ENCODE results near the gene UCN3. TPM values are rescaled to one million over a fixed set of nuclear protein-coding genes. Genes with fewer than 3 reads are reported as not detected.

The UCN3 gene
- total RNA-seq, 1 donor from 2014 or later: not detected

- DNase-seq: no peak
- no peaks in the 10 kb centered on the region for H3K4me1 Mint-ChIP-seq
- intact Hi-C loops (cut with micrococcal nuclease): no loop called here
- H3K36me3 Mint-ChIP-seq (ENCODE audit: low read depth): no peaks in the 10 kb centered on the region
- H3K27ac Mint-ChIP-seq: no peak overlapping the region
- H3K27me3 Mint-ChIP-seq: no peaks in the 10 kb centered on the region
- no peaks in the 10 kb centered on the region for H3K9me3 Mint-ChIP-seq
- H3K4me3 Mint-ChIP-seq: no peak overlapping the region
Measured at GRCh38 chr10:5349362-5349761, 15.4 kb upstream of the UCN3 start.

DNA sequence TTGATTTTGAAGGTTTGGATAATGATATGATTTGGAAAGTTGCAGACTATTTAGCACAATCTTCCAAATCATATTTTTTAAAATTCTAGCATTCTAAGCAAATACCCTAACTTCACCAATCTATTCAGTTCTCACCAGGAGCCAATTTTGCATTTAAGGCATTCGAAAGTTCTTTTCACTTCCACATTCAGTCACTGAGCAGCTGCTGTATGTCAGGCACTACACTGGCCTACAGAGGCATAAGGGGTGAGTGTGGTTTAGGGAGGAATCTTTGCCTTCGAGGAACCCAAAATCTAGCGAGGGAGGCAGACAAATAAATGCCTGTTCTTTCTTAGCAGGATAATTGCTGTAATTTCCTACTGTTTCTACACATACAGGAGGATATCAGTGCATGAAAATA, 10.7 kb upstream of the UCN3 start:
- no peak overlapping the region for H3K27ac Mint-ChIP-seq
- peaks cover 5% of the 10 kb centered on the region for H3K27me3 Mint-ChIP-seq
- H3K4me3 Mint-ChIP-seq: no peak overlapping the region
- H3K9me3 Mint-ChIP-seq: peaks cover 3% of the 10 kb centered on the region
- intact Hi-C loops (cut with micrococcal nuclease): no loop called here
- H3K4me1 Mint-ChIP-seq: peaks cover 8% of the 10 kb centered on the region
- H3K36me3 Mint-ChIP-seq (ENCODE audit: low read depth): no peaks in the 10 kb centered on the region
- DNase-seq: no peak

DNA sequence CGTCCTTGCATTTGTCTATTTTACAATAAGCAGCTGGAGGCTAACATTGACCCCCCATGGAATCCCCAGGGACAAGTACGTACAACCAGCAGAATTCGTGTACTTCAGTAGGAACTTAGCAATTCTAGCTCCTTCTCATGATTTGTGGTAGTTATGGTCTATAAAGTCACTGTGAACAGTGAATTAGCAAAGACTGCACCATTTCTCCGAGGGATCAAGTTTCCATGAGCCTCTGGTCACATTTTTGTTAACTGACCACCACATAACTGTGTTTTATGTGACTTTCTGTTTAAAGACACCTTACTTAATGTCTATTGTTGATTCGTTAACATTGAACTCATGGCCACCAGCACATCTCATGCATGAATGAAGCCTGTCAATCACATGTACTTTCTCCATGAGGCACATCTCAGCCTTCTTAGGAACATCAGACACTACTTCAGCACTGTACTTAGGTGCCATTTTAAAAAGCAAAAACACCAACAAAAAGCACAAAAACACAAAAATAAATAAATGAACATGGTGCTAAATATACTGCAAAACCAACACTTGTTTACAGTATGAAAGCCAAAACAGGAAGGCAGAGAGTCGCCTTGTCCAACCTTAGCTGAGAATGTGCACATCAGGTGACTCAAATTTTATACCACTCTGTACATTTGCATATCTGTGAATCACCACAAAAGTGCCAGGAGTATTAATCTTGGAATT, 9.0 kb upstream of the UCN3 start:
- no peak for DNase-seq
- no peak overlapping the region for H3K4me3 Mint-ChIP-seq
- no peaks in the 10 kb centered on the region for H3K36me3 Mint-ChIP-seq (ENCODE audit: low read depth)
- peaks cover 3% of the 10 kb centered on the region for H3K9me3 Mint-ChIP-seq
- peaks cover 8% of the 10 kb centered on the region for H3K4me1 Mint-ChIP-seq
- H3K27ac Mint-ChIP-seq: no peak overlapping the region
- intact Hi-C loops (cut with micrococcal nuclease): no loop called here
- H3K27me3 Mint-ChIP-seq: peaks cover 12% of the 10 kb centered on the region

- no peak overlapping the region for H3K27ac Mint-ChIP-seq
- H3K4me1 Mint-ChIP-seq: peaks cover 8% of the 10 kb centered on the region
- peaks cover 3% of the 10 kb centered on the region for H3K9me3 Mint-ChIP-seq
- intact Hi-C loops (cut with micrococcal nuclease): no loop called here
- H3K27me3 Mint-ChIP-seq: peaks cover 12% of the 10 kb centered on the region
- DNase-seq: no peak
- no peak overlapping the region for H3K4me3 Mint-ChIP-seq
- no peaks in the 10 kb centered on the region for H3K36me3 Mint-ChIP-seq (ENCODE audit: low read depth)
Measured at GRCh38 chr10:5356302-5356763, 8.4 kb upstream of the UCN3 start.

GRCh38 chr10:5360318-5360915, 4.3 kb upstream of the UCN3 start:
- peaks cover 8% of the 10 kb centered on the region for H3K4me1 Mint-ChIP-seq
- no peak overlapping the region for H3K4me3 Mint-ChIP-seq
- H3K36me3 Mint-ChIP-seq (ENCODE audit: low read depth): no peaks in the 10 kb centered on the region

DNA sequence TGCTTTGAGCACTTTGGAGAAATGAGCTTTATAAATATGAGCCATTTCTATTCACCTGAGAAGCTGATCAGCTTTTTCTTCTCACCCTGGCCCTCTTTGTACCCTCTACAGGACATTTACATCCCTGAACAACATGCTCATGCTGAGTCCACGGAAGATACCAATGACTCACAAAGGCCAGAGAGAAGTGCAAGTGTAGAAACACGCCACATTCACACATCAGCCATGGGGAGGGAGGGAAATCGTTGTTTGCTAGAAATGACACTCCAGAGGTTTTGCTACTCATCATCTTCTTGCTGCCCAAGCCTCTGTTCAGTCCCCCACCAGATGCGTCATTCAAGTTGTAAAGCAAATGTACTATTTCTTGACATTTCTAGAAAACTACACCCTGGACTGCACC, 2.8 kb upstream of the UCN3 start:
- no peaks in the 10 kb centered on the region for H3K36me3 Mint-ChIP-seq (ENCODE audit: low read depth)
- DNase-seq: no peak
- no peak overlapping the region for H3K27ac Mint-ChIP-seq
- H3K4me1 Mint-ChIP-seq: no peaks in the 10 kb centered on the region
- H3K9me3 Mint-ChIP-seq: no peaks in the 10 kb centered on the region
- peaks cover 28% of the 10 kb centered on the region for H3K27me3 Mint-ChIP-seq
- intact Hi-C loops (cut with micrococcal nuclease): no loop called here
- H3K4me3 Mint-ChIP-seq: no peak overlapping the region

More at GRCh38 chr10:5360318-5360915, 4.3 kb upstream of the UCN3 start:
- Mint-ChIP-seq H3K9me3 (peaks cover 3% of the 10 kb centered on the region), H3K27ac (no peak overlapping the region), H3K27me3 (peaks cover 16% of the 10 kb centered on the region)
- no peak for DNase-seq
- intact Hi-C loops (cut with micrococcal nuclease): no loop called here

DNA sequence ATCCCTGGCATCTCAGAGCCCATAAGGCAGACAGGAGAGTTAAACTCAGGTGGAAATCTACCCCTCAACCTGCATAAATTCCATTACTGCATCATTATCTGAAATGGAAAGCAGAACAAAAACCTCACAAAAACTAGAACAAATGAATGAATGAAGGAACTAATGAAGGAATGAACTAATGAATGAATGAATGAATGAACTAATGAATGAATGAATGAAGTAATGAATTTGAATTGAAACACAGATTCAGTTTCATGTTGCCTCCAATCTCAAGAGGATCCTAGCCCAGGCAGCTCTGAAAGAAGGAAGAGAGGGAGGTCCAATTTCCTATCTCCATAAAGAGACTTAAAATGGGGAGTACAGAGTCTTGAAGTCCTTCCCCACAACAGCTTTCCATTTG, 1.9 kb upstream of the UCN3 start:
- no peak for DNase-seq
- peaks cover 28% of the 10 kb centered on the region for H3K27me3 Mint-ChIP-seq
- intact Hi-C loops (cut with micrococcal nuclease): no loop called here
- H3K36me3 Mint-ChIP-seq (ENCODE audit: low read depth): no peaks in the 10 kb centered on the region
- H3K4me3 Mint-ChIP-seq: no peak overlapping the region
- no peak overlapping the region for H3K27ac Mint-ChIP-seq
- no peaks in the 10 kb centered on the region for H3K9me3 Mint-ChIP-seq
- no peaks in the 10 kb centered on the region for H3K4me1 Mint-ChIP-seq

DNA sequence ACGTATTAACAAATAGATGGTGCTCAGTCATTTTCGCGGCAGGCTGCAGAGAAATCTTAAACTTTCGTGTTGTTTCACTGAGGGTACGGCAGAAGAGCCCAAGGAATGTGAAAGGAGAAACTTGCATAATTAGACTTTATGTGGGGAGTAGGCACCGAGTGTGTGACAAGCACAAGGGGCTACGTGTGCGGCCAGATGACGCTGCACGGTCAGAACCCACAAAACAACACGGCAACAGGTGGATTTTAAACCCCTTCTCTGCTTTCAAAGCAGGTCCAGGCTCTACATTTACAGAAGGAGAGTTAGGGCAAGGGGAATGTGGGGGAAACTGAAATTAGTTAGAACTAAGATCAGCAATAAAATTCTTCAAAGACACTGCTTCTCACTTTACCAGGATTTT, 392 bp upstream of the UCN3 start:
- H3K36me3 Mint-ChIP-seq (ENCODE audit: low read depth): no peaks in the 10 kb centered on the region
- no peak overlapping the region for H3K27ac Mint-ChIP-seq
- H3K4me3 Mint-ChIP-seq: no peak overlapping the region
- H3K4me1 Mint-ChIP-seq: no peaks in the 10 kb centered on the region
- H3K9me3 Mint-ChIP-seq: no peaks in the 10 kb centered on the region
- peaks cover 25% of the 10 kb centered on the region for H3K27me3 Mint-ChIP-seq
- intact Hi-C loops (cut with micrococcal nuclease): no loop called here
- DNase-seq: no peak

DNA sequence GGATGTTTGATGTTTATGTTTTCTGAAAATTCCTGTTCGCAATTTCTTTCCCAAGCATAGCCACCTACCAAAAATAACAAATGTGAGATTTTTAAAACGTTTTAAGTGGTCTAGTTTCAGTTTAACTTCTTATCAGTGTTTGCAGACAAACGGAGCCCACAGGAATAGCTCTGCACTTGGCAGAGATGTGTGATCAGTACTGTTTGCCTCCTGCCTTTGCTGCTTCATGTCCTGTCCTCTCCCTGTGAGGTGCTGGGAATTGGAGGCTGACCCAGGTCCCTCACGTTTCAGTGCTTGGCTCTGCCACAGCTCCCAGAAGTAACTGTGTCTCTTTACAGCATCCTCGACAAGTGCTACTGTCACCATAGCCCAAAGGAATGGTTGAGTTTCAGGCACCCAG, 1.2 kb downstream of the UCN3 start:
- Mint-ChIP-seq H3K27me3 (peaks cover 18% of the 10 kb centered on the region), H3K4me3 (no peak overlapping the region), H3K9me3 (peaks cover 12% of the 10 kb centered on the region), H3K27ac (no peak overlapping the region), H3K36me3 (ENCODE audit: low read depth) (no peaks in the 10 kb centered on the region), H3K4me1 (no peaks in the 10 kb centered on the region)
- intact Hi-C loops (cut with micrococcal nuclease): no loop called here
- no peak for DNase-seq

DNA sequence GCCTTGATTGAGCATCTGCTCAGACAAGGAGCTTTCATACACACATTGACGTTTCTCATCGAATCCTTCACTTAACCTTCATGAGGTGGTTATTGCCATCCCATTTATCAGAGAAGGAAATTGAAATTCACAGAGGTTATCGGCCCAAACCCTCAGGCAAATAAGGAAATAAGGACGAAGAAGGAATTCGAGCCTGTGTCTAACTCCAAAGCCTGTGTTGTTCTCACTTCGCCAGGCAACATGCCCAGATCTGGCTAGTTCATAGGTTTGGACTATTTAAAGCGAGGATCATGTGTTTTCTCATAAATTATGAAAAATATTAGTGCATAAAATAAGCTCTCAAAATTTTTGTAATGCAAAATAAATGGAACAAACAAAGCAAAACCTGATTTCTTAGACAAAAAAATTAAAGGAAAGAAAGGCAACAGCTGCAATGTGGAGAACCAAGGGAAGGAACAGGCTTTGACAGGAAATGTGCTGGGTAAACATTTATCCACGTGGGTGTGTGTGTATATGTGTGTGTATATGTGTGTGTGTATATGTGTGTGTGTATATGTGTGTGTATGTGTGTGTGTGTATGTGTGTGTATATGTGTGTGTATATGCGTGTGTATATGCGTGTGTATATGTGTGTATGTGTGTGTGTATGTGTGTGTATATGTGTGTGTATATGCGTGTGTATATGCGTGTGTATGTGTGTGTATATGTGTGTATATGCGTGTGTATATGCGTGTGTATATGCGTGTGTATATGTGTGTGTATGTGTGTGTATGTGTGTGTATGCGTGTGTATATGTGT, 4.8 kb downstream of the UCN3 start:
- H3K4me3 Mint-ChIP-seq: no peak overlapping the region
- H3K4me1 Mint-ChIP-seq: no peaks in the 10 kb centered on the region
- peaks cover 13% of the 10 kb centered on the region for H3K9me3 Mint-ChIP-seq
- DNase-seq: no peak
- no peak overlapping the region for H3K27ac Mint-ChIP-seq
- H3K27me3 Mint-ChIP-seq: peaks cover 14% of the 10 kb centered on the region
- no peaks in the 10 kb centered on the region for H3K36me3 Mint-ChIP-seq (ENCODE audit: low read depth)
- intact Hi-C loops (cut with micrococcal nuclease): no loop called here

DNA sequence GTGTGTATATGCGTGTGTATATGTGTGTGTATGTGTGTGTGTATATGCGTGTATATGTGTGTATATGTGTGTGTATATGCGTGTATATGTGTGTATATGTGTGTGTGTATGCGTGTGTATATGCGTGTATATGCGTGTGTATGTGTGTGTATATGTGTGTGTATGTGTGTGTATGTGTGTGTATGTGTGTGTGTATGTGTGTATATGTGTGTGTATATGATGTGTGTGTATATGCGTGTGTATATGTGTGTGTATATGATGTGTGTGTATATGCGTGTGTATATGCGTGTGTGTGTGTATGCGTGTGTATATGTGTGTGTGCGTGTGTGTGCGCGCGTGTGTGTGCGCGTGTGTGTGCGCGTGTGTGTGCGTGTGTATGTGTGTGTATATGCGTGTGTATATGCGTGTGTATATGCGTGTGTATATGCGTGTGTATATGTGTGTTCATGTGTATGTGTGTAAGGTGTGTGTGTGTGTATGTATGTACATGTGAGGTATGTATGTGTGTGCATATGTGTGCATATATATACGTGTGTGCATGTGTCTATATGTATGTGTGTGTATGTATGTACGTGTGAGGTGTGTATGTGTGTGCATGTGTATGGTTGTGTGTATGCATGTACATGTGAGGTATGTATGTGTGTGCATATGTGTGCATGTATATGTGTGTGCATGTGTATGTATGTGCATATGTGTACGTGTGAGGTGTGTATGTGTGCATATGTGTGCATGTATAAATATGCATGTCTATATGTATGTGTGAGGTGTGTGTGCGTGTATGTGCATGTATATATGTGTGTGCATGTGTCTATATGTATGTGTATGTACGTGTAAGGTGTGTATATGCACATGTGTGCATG, 6.0 kb downstream of the UCN3 start:
- no peaks in the 10 kb centered on the region for H3K4me1 Mint-ChIP-seq
- H3K9me3 Mint-ChIP-seq: peaks cover 13% of the 10 kb centered on the region
- no peak overlapping the region for H3K27ac Mint-ChIP-seq
- no peak overlapping the region for H3K4me3 Mint-ChIP-seq
- H3K27me3 Mint-ChIP-seq: peaks cover 12% of the 10 kb centered on the region
- DNase-seq: no peak
- no peaks in the 10 kb centered on the region for H3K36me3 Mint-ChIP-seq (ENCODE audit: low read depth)
- intact Hi-C loops (cut with micrococcal nuclease): no loop called here

DNA sequence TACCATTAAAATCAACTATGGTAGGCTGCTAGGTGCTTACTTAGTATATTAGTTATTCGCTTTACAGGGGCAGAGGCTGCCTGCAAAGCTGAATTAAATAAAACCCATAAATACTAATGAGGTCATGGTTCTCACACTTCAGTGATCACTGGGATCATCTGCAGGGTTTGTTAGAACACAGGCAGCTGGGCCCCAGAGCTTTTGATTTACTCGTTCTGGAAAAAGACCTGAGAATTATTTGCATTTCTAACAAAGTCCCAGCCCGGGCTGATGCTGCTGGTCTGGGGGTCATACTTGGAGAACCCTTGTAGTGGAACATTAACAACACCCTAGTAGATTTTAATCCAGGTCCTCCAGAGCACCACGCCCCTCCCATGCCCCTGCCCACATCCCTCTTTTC, 8.5 kb downstream of the UCN3 start:
- peaks cover 13% of the 10 kb centered on the region for H3K9me3 Mint-ChIP-seq
- no peaks in the 10 kb centered on the region for H3K36me3 Mint-ChIP-seq (ENCODE audit: low read depth)
- H3K4me3 Mint-ChIP-seq: no peak overlapping the region
- H3K27me3 Mint-ChIP-seq: no peaks in the 10 kb centered on the region
- intact Hi-C loops (cut with micrococcal nuclease): no loop called here
- H3K4me1 Mint-ChIP-seq: peaks cover 3% of the 10 kb centered on the region
- DNase-seq: no peak
- H3K27ac Mint-ChIP-seq: no peak overlapping the region

GRCh38 chr10:5373891-5374611, 9.3 kb downstream of the UCN3 start:
- intact Hi-C loops (cut with micrococcal nuclease): no loop called here
- no peak overlapping the region for H3K27ac Mint-ChIP-seq
- H3K4me1 Mint-ChIP-seq: peaks cover 3% of the 10 kb centered on the region

More at GRCh38 chr10:5373891-5374611, 9.3 kb downstream of the UCN3 start:
- DNase-seq: no peak
- Mint-ChIP-seq H3K4me3 (no peak overlapping the region), H3K36me3 (ENCODE audit: low read depth) (no peaks in the 10 kb centered on the region), H3K9me3 (peaks cover 13% of the 10 kb centered on the region), H3K27me3 (no peaks in the 10 kb centered on the region)

Measured in activated CD4-positive, alpha-beta T cell treated with anti-CD3 and anti-CD28 coated beads, Interleukin-2, amount 10 ng/mL, durations not matched to agents 24 days and 14 days (primary cell).